Measurements from ENCODE around the gene SLC25A24. TPM values are rescaled to one million over a fixed set of nuclear protein-coding genes. Genes with fewer than 3 reads are reported as not detected.

Gene SLC25A24
- total RNA-seq, 4 donors from 2014 or later = 25.2 to 40.1 (median 29.1) TPM

GRCh38 chr1:108130794-108131193 lies 69.3 kb downstream of the SLC25A24 start:
- H3K4me3 ChIP-seq = no peak overlapping the region
- H3K27ac ChIP-seq = no peak overlapping the region
- WGBS, 2 donors (ENCODE audit: low coverage in 1 of 2) = 43 to 45% methylated on average over 1 to 2 of the region's 2 CpGs
- H3K9me3 ChIP-seq = no peaks in the 10 kb centered on the region
- peaks cover 0 to 11% (median 0%) of the 10 kb centered on the region in 3 donors for H3K4me1 ChIP-seq
- no peak for ATAC-seq
- no peaks in the 10 kb centered on the region for H3K27me3 ChIP-seq
- TF ChIP-seq, protein P1, sequence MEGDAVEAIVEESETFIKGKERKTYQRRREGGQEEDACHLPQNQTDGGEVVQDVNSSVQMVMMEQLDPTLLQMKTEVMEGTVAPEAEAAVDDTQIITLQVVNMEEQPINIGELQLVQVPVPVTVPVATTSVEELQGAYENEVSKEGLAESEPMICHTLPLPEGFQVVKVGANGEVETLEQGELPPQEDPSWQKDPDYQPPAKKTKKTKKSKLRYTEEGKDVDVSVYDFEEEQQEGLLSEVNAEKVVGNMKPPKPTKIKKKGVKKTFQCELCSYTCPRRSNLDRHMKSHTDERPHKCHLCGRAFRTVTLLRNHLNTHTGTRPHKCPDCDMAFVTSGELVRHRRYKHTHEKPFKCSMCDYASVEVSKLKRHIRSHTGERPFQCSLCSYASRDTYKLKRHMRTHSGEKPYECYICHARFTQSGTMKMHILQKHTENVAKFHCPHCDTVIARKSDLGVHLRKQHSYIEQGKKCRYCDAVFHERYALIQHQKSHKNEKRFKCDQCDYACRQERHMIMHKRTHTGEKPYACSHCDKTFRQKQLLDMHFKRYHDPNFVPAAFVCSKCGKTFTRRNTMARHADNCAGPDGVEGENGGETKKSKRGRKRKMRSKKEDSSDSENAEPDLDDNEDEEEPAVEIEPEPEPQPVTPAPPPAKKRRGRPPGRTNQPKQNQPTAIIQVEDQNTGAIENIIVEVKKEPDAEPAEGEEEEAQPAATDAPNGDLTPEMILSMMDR (IDR thresholded peaks at IDR 0.05) = no peak
- no peak for TF ChIP-seq POLR2AphosphoS5 (IDR thresholded peaks at IDR 0.05)
- no peak for TF ChIP-seq EP300 (IDR thresholded peaks at IDR 0.05)
- no peak for TF ChIP-seq POLR2A (IDR thresholded peaks at IDR 0.05)
- peaks cover 0 to 29% of the 10 kb centered on the region in 2 donors for H3K36me3 ChIP-seq

GRCh38 chr1:108129999-108130398 lies 70.1 kb downstream of the SLC25A24 start:
- TF ChIP-seq, protein P1 (IDR thresholded peaks at IDR 0.05) = no peak
- TF ChIP-seq POLR2A (IDR thresholded peaks at IDR 0.05) (no peak), POLR2AphosphoS5 (IDR thresholded peaks at IDR 0.05) (no peak), EP300 (IDR thresholded peaks at IDR 0.05) (no peak)
- Histone ChIP-seq H3K4me3 (no peak overlapping the region), H3K9me3 (no peaks in the 10 kb centered on the region), H3K36me3 (peaks cover 0 to 22% of the 10 kb centered on the region in 2 donors), H3K27me3 (no peaks in the 10 kb centered on the region), H3K27ac (no peak overlapping the region), H3K4me1 (peaks cover 0 to 17% (median 0%) of the 10 kb centered on the region in 3 donors)
- ATAC-seq = no peak
- 88% methylated on average over 4 of the region's 4 CpGs for WGBS, 2 donors (ENCODE audit: low coverage in 1 of 2)

DNA sequence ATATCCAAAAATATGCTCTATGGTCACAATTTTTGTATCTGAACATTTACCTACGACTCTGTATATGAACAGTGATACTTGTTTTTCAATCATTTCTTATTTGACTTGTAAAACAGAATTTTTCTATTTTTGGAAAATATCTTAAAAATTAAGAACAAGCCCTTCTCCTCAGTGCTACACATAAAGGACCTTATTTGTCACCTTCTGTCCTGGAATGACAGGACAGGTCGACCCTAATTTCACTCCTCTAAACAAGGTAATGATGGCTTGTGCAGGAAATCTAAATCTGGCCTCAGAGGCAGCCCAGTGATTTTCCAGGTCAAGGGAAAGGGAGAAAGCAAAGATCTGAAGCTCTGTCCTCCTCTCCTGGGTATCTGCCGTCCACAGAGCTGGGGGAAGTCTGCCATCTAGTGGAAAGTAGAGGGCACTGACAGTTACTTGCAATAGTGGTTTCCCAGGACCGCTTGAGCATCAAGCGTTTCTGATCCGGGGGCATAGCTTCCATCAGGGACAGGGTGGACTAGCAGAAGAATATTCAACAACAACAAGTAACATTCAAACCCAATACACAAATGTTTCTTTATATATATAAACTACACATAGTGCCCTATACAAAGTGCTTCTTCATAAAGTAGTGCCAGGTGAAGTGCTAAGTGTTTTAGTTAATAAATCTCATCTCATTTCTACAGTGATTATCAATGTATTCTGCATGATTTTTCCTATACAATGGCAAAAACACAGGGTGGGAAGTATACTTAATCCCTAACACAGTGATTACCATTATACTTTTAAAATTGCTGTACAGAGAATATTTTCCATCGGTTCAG lies 74.6 kb downstream of the SLC25A24 start:
- H3K27ac ChIP-seq = no peak overlapping the region
- no peak for TF ChIP-seq POLR2AphosphoS5 (IDR thresholded peaks at IDR 0.05)
- TF ChIP-seq, protein P1 (IDR thresholded peaks at IDR 0.05) = peak; percentile 83 to 95 (median 87)
- peaks cover 0 to 17% (median 0%) of the 10 kb centered on the region in 3 donors for H3K4me1 ChIP-seq
- ATAC-seq = peak; percentile 75
- no peaks in the 10 kb centered on the region for H3K36me3 ChIP-seq
- no peak overlapping the region for H3K4me3 ChIP-seq
- 7 to 20% methylated on average over 6 of the region's 7 CpGs for WGBS, 2 donors (ENCODE audit: low coverage in 1 of 2)
- H3K27me3 ChIP-seq = peaks cover 16% of the 10 kb centered on the region
- no peaks in the 10 kb centered on the region for H3K9me3 ChIP-seq

- Histone ChIP-seq H3K36me3 (no peaks in the 10 kb centered on the region), H3K9me3 (no peaks in the 10 kb centered on the region), H3K27me3 (peaks cover 16% of the 10 kb centered on the region), H3K4me1 (peaks cover 0 to 17% (median 0%) of the 10 kb centered on the region in 3 donors), H3K4me3 (no peak overlapping the region), H3K27ac (no peak overlapping the region)
- WGBS, 2 donors (ENCODE audit: low coverage in 1 of 2) = 71 to 80% methylated on average over 5 to 8 of the region's 12 CpGs
- TF ChIP-seq POLR2A (IDR thresholded peaks at IDR 0.05) = no peak
- TF ChIP-seq EP300 (IDR thresholded peaks at IDR 0.05) = no peak
- no peak for TF ChIP-seq POLR2AphosphoS5 (IDR thresholded peaks at IDR 0.05)
- TF ChIP-seq, protein P1 (IDR thresholded peaks at IDR 0.05) = no peak
- no peak for ATAC-seq
Observed at GRCh38 chr1:108124622-108125311, 75.4 kb downstream of the SLC25A24 start.
